HG03108 (cell line): ENCODE measurements around the gene YJEFN3.
A peak's percentile ranks its signal among the peaks of the same experiment; 100 is the strongest.

Experiments used
- ATAC-seq: cut with Tn5 transposase; IDR thresholded peaks from one replicate; pipeline ENCODE4 v1.9.1; 2021; ENCODE audit warnings: moderate library complexity; ENCODE audit not compliant: unreplicated experiment

YJEFN3 gene, protein sequence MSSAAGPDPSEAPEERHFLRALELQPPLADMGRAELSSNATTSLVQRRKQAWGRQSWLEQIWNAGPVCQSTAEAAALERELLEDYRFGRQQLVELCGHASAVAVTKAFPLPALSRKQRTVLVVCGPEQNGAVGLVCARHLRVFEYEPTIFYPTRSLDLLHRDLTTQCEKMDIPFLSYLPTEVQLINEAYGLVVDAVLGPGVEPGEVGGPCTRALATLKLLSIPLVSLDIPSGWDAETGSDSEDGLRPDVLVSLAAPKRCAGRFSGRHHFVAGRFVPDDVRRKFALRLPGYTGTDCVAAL

DNA sequence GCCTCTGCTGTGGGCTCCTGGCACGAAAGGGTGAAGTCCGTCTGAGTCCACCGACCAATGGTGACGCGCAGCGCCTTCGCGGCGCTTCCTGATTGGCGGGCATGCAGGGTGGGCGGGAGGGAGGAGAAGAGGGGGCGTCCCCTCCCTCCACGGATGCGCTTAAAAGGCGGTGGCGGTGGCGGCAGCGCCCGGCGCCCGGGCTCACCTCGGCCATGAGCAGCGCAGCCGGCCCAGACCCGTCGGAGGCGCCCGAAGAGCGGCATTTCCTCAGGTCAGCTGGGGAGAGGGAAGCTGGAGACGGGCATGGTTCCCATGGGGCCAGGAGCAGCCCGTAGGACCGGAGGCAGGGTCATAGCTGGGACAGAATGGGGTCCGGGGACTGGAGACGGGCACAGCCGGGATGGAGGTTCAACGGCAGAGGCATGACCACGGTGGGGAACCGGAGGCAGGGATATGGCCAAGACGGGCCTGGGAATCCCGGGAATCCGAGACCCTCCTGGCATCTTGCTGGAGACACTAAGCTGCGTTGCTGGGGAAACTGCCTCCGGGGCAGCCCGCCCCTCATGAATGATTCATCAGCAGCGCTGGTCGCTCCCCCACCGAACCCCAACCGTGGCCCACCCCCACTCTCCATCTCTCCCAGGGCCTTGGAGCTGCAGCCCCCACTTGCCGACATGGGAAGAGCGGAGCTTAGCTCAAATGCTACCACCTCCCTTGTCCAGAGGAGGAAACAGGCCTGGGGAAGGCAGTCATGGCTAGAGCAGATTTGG is at the start of gene YJEFN3:
TSS of gene YJEFN3 (plus strand) at position 191 of the 770 bp plus-strand sequence. CDS start at position 213, 22 bp downstream.
- no peak for ATAC-seq

DNA sequence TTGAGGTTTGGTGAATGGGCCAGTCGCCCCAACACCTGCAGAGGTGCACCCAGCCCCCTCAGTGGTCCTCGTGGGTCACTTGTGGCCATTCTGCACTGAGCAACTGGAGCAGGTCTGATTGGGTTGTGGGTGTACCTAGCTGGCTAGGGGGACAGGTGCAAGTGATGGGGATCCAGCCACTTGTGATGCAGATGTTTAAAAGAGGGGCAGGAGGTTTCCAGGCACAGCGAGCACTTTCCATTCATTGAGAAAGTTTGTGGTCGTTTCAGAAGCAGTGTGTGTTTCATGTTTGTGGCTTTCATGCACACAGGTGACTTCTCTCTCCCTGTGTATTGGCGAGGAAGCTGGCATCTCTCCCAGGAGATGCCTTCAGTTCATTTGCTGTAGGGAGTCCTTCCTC is 48.0 kb upstream of the YJEFN3 start:
- peak; percentile 36 for ATAC-seq

DNA sequence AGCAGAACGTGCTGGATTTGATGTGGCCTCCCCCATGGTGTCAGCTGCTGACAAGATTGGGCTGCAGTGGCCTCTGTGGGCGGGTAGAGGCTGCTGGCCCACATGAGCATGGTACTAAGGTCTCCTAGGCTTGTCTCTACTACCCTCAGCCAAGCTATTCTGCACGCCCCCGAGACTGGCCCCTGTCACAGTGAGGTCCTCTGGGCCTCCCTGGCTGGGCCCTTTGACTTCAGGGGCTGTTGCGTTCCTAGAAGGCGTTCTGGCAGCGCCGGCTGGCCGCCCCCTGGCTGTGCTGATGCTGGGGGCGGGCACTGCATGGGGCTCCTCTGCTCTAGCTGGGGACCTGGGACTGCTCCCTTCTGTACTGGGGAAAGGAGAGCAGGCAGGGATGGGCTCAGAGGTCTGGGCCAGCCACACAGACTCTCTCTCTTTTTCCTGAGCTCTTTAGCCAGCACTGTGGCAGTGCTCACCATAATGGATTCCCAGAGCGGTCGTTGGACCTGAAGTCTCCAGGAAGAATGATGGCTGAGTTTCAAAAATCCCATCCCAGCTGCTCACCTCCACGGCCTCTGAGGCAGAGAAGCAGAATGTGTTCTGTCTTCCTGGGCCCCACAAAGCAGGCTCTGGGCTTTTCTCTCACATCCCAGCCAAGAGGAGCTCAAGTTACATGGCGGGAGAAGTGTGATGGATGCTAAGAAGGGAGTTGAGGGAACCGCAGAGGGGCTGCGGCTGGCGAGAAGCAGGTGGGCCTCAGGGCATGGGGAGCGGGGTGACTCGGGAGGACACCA is 45.7 kb upstream of the YJEFN3 start:
- no peak for ATAC-seq

DNA sequence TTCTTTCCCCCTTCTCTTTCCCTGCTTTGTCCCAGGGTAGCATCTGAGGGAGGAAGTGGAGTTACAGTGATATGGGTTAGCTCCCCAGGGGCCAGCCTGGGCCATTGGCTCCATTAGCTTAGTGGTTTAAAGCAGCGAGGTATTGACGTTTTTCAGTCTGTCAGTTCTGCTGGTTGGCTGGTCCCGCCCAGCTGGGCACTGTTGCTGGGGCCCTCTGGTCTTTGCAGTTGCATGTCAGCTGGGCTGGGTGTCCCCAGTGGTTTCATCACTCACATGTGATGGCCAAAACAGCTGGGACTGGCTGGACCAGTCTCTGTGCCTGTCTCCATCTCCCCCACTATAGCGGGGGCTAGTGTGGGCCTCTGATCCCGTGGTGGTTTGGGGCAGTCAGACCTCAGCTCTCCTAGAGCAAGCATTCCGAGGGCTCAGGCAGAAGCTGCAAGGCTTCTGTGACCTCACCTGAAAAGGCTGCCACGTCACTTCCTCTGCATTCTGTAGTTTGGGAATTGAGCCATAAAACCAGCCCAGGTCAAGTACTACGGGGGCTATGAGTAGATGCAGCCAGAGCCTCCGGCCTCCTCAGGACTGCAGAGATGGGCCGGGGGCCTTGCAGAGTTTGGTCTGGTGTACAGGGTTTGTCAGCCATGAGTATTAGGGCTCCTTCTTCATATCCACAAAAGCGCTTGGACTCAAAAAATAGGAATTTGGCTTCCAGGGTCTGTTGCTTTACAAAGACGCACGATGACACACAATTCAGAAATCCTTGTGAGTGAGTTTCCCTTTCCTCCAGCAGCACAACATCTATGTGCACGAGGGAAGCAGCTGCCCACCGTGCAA is 43.3 kb upstream of the YJEFN3 start:
- peak; percentile 32 for ATAC-seq

DNA sequence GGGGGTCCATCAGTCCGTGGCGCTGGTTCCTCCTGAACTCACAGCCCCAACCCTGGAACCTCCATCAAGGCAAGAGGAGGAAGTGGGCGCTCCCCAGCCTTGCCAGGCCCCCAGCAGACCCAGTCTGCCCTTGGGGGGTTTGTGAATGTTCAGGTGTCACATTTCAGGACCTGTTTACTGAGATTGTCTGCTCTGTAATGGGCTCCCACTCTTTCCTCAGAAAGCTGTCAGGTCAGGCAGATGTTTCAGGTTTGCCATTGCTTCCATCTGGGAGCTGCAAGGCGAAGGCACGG is 42.8 kb upstream of the YJEFN3 start:
- no peak for ATAC-seq

DNA sequence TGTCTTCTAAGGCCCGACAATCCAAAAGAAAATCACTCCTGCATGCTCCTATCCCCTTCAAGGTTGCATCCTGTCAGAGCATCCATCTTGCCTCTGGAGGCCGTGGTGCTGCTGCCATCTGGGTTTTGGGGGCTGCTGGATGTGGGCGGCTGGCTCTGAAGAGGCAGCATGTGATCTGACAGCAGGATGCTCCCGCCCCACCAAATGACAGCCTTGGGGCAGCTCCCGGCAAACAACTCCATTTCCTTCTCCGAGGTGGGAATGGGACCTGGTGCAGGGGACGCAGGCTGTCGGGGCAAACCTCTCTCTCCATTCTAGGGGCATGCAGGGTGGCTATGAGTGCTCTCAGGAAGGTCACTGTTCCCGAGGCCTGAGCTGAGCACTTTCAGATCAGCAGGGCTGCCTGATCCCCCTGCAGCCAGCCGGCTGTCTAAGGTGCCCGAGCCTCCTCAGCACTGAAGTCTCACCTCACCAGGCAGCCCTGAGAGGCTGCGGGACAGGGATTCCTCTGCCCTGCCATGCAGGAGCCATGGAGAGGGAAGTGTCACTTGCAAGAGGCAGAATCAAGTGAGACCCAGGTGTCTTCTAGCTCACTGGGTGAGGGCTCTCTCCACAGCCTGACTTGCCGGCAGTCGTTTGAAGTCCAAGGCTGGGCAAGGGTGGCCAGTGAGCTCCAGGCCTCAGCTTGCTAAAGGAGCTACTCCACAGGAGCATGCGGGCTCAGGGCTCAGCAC is 42.2 kb upstream of the YJEFN3 start:
- ATAC-seq = no peak

DNA sequence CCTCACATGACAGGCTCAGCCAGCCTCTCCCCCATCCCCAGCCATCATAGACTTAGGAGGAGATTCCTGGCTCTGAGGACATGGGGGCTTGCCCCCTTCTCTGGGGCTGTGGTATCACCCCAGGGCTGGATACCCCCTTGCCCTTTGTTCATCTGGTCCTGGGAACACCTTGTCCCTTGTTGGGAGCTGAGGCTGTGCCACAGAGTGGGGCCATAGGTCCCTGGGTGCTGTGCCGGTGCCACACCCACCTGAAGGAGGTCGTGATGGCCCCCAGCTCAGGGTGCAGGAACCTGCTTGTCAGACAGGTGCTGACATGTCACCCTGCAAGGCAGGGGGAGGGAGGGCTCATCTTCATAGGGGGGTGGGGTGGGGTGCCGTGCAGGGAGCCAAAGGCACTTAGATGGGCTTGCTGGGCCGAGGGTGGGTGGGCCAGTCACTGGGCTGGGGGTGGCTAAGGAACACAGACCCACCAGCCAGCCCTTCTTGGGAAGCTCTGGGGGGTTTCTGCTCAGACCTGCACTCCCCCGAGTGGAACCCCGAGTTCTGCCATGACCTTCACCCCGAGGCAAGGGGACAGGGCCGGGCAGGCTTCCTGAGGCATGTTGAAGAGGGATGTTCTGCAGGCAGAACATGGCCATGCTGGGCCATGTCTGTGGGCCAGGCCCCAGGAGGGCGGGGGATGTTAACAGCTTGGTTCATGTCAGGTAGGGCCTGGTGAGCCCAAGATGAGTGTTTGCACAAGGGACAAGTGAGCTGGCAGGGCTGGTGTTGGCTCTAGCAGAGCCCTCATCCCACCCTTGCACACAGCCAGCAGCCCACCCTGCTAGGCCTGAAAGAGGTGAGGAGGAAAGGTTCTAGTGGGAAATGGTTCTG is 41.4 kb upstream of the YJEFN3 start:
- ATAC-seq = no peak

DNA sequence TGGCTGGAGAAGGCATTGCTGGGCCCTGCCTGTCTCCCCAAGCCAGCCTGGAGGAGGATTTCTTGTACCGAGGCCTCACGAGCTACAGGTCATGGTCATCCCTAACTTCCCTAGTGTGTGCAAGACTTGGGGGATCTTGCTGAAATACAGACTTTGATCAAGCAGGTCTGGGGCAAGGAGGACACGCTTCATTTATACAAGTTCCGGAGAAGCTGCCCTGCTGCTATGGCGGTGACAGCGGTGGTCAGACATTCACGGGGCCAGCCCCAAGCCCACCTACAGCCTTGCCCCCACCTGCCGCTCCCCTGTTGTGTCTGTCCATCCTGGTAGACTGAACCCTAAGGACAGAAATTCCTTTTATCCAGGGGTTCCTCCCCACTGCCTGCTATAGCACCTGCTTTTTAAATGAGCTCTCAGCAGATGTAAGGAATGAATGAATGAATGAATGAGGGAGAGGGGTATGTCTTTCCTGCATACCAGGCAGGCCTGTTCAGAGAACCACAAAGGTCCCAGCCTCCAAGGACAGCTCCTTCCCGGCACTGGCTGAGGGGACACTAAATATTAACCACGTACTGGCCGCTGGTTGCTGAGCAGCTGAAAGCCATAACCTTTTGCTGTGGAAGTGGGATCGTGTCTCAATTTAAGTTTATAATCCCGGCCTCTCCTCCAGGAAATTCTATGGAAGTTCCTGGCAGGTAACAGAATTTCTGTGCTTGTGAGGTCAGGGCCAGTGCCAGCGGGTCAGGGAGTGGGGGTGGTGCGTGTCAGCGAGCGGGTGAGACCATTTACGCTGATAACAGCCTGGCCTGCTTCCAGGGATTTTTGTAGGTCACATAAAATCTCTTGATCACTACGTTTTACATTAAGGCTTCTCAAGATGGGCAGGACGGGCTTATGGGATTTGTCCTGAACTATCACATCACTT is 40.5 kb upstream of the YJEFN3 start:
- ATAC-seq = no peak

DNA sequence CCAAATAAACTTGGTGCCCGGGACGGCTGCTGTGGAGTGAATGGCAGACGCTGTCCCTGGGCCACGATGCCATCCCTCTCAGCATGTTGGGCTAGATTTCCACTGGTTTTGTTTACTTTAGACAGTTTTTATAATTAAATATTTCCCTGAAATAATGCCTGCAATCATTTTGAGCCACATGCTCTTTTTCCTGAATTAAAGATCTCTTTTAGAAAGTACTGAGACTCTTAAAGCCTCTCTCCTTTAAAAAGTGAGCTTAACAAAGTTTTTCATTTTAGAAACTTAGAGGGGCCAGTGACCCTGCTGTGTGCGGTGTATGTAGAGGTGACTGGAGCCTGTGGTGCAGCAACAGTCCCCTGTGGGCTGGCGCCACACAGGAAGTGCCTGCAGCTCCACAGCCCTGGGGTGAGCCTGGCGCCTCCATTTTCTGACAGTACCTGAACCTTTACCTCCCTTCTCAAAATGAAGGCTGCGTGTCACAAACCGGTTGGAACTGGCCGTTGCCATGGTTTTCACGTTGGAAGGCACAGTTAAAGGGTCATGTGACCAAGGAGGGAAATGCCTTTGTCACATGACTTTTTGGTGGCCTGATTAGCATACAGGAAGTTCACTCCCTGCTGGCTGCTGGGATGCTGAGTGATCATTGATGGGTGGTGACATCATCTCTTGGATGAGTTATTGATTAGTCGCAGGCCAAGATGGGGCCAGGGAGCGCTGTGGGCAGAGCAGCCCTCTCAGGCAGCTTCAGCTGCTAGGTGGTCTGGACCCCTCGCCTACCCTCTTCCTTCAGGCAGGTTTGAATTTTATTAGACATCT is 39.6 kb upstream of the YJEFN3 start:
- ATAC-seq = peak; percentile 43

DNA sequence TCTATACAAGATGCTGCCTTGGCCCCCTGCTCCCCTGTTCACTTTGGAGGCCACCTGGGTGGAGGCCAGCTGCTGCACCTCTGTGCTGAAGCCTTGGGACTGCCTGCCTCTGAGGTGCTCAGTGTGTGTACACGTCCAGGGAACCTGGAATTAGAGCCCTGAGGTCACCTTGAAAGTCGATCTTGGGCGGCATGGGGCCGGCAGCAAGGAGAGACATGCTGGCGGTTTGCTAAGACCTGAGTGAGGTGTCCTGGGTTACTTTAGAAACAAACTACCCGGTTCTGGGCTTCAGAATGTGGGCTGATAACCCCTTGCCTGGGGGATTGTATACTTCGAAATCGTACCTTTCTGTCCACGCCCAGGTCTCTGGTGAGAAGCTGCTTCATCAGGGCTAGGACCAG is 38.9 kb upstream of the YJEFN3 start:
- no peak for ATAC-seq

DNA sequence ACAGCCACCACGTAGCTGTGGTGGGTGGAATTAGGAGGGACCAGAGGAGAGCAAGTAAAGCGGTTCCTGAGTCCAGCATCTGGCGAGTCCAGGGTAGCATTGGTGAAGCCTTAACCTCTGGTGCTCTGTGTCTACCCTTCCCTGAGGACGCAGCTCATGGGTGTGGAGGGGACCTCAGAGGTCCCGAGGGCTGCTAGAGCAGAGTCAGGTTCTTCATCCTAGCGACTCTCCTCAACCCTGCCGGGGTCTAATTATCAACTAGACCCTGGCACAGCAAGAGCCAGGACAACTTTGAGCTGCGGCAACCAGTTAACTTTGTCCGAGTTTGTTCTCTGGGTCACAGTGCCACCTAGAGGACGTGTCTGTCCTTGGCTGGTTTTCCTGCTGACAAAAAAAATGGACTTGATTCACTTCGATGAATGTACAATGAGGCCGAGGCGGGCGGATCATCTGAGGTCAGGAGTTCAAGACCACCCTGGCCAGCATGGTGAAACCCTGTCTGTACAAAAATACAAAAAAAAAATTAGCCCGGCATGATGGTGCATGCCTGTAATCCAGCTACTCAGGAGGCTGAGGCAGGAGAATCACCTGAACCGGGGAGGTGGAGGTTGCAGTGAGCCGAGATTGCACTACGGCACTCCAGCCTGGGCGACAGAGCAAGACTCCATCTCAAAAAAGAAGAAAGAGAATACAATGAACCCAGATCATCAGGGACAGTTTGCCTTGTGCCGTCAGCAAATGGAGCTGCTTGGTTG is 38.3 kb upstream of the YJEFN3 start:
- ATAC-seq = no peak

DNA sequence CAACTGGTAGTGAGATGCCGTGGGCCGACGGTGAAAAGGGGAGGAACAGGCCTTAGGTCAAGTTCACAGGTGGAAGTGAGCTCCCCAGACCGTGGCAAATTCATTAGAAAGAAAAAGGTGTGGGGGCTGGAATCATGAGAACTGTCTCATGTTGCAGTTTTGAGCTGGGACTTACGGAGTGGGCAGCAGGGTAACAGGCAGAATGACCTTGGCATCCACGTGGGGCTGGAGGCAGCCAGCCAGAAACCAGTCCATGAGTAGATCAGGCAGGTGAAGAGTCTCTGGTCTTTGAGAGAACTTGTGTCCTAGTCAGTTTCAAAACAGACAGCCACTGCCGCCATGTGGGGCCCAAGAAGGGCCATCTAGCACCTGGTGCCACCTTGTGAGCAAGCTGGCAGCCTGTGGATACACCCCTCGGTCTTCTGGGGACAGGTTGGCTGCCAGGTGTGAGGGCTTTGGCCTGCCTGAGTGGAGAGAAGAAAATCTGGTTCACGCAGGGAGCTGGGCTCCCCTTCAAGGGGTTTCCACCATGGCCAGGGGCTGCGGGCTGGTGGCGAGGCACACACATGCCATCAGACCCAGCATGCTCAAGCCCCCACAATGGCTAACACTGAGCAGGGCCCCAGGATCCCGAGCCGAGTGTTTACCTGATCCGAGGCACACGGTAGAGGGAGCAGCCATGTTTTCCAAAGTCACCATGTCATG is 37.2 kb upstream of the YJEFN3 start:
- ATAC-seq = no peak

DNA sequence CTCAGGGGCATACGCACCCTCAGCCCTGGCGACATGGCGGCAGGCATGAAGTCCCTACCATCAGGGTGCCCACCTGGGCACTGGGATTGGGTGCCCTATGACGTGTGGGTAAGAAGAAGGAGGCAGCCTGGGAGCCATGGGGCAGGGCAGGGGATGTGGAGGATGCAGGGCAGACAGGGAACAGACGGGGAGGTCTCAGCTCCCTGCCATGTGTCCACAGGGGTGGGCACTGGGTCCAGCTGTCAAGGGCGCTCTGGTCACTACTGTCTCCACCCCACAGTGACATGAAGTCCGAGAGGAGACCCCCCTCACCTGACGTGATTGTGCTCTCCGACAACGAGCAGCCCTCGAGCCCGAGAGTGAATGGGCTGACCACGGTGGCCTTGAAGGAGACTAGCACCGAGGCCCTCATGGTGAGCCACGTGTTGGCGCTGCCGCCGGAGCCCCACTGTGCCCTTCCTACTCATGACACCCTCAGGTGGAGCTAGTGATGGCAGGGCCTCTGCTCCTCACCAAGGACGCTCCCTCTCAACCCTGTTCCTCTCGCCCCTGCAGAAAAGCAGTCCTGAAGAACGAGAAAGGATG is 36.6 kb upstream of the YJEFN3 start:
- no peak for ATAC-seq

DNA sequence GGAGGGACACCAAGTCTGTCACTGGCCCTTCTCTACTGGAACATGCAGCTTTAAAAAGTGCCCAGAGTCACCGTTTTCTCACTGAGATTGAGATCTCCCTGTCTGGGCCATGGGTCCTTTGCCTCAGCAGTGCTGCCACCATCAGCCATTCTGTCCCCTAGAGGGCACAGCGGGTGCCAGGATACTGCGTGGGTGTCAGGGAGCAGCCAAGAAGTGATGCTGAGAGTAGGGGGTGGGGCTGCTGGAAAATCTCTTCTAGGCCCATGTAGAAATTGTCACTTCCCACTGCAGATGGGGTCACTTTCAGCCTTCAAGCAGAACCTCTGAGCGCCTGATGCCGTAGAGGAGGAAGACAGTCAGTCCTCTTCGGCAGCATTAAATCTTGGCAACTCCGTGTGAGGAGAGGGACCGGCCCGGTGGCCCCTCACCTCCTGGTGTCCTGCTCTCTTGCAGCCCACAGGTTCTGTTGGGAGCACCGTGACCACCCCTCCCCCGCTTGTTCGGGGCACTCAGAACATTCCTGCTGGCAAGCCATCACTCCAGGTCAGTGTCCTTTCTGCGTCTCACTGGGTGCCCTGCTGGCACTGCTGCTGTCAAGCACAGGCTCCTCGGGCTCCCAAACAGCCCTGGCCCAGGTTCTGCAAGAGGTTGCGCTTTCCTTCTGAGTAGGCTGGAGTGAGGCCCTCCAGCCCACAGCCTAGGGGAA is 34.7 kb upstream of the YJEFN3 start:
- ATAC-seq = no peak
